ENCODE measurements around the gene SERPINA12.
"Not testable (repeated sequence)": the region's sequence is repeated elsewhere in the genome, so short reads cannot be mapped to it uniquely, and the experiment has no call there.

SERPINA12 gene

DNA sequence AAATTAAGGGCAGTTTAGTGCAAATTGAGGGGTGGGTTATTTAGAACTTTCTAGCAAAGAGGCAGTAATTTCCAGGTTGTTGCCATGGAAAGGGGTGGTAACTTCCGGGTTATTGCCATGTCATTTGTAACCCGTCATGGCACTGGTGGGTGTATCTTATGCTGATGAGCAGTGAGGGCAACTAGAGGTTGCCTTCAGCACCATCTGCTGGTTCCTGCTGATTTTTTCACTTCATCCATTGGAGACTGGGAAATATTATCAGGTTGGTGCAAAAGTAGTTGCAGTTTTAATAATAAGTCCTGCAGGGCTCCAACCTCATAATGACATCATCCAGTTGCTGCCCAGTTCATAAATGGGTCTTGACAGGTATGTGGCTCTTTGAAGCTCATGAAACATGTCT lies 27.6 kb upstream of the SERPINA12 start:
- peak; percentile 48 for DNase-seq (ENCODE audit: low spot score)

DNA sequence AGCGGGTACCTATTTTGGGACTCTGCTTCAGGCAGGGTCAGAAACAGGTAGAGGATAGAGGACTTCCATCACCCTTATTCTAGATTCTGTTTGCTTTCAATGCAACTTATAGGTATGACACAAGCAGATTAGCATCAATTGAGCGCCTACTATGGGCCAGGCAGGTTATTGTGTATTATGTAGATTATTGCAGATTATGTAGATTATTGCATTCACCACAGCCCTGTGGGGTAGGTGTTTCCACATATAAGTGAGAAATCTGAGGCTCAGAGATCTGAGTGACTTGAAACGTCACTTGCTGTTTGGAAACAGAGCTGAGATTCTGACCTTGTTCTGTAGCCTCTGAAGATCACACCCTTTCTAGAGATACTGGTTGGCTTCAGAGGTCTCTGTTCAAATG lies 26.2 kb upstream of the SERPINA12 start:
- DNase-seq (ENCODE audit: low spot score): no peak

DNA sequence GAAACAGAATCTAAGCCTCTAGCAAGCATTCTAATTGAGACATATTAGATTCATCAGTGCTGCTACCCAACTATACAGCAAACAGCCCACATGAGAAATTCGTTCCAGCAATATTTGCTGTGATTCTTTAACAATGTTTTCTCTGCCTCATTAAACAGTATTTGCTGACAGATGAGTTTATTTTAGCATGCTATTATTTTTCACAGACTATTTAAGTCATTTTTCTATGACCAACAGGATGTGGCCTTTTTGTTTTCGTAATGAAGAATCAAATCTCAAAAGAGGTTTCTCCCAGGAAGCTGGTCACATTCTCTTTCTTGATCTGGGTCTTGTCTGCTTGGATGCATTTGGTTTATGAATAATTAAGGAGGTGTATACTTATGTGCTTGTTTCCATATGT lies 23.2 kb upstream of the SERPINA12 start:
- no peak for DNase-seq (ENCODE audit: low spot score)

DNA sequence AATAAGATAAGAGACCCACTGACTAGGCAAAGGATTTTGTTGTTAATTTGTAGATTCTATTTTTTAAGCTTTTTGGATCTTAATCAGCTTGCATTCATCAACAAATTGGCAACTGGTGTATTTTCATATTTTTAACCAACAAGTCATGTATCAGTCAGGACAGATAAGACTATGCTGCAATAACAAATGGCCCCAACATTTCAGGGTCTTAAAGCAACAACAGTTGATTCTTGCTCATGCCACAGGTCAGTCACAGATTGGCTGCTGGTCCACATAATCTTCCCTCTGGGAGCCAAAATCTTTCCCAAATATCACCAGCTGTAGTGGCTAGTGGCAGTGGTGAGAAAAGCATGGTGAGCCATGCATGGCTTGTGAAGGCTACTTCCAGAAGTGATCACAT lies 21.9 kb upstream of the SERPINA12 start:
- no peak for DNase-seq (ENCODE audit: low spot score)

DNA sequence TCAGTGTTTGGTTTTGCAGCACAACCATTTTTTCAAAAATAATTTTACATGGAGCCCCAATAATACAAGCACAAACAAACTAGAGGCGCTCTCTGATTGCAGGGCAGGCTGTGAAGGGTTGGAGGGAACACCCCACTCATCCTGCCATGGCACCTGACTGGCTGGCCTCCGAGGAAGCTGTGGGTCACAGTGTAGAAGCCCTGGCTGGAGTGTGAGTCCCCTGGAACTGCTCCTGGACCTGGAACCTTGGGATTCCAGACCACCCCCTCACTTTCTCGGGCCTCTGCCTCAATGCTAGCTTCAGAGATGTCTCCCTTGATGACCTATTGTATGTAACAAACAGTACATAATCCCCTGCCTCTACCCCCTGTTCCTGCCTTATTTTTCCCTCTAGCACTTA lies 14.8 kb upstream of the SERPINA12 start:
- DNase-seq (ENCODE audit: low spot score): no peak

DNA sequence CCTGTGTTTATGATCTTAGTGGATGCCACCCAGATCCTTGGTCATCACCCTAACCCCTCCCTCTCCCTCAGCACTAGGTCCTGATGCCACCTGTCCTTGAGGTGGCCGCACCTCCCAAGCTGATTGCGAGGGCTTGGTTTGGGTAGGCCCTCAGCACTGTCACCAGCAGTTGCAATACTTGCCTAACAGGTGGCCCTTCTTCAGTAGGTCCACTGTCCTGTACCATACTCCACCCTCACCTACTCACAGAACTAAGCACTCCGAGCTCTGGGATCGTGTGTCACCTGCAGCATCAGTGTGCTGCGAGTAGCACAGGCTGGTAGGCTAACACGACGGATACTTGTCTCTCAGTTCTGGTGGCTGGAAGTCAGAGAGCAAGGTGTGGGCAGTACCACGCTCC lies 14.0 kb upstream of the SERPINA12 start:
- DNase-seq (ENCODE audit: low spot score): no peak

DNA sequence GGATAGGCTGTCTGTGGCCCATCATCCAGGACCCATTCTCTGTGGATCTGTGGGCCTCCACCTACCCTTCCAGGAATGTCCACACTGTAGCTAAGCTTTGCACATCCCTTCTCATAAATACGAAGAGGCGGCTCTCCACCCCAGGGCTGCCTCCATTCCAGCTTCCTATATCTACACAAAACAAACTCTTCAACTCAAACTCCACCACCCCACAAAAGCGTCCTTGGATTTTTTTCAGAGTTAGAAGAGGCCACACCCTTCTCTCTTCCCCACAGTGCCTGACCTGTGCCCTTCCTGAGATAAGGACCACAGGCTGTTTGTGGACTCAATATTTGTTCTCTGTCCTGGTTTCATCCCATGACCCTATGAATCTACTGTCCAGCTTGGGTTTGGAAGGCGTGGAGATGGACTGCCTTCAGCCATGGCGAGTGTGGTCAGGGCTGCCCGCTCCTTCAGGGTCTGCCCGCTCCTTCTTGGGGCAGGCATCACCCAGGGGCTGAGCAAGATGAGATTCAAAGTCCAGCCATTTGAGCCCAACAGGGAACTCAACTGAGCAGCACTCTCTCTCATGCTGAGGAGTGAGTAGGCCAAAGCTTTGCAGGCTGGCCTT lies 13.0 kb upstream of the SERPINA12 start:
- DNase-seq (ENCODE audit: low spot score): no peak

DNA sequence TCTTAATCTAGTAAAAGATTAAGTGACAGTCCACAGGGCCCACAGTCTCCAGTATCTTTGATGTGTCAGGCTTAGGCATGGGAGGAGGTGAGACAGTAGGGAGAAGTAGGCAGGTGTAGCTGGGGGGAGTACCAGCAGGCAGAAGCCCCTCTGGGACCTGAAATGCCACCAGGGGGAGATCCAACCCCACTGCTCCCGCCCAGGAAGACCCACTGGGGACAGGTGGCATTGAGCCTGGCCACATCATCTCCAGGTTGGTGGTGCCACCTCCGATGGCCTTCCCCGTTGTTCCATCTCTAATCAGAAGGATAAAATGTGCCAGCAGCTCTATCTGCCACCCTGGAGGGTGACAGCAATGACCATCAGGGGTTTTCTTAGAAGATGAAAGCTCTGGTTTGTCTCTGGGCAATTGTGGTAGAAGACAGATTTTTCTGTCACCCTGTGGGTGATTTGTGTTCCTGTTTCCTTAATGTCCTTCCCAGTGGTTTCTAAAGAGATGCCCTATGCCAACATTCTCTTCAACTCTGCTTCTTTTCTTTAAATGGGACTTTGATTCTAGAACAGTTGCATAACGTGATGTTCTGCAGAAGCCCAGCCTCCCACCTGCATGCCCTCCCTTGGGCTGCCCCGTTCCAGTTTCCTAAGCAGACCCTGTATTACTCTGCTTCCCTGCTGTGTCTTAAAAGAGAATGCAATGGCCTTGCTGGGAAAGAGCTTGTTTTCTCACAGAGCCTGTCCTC lies 12.3 kb upstream of the SERPINA12 start:
- DNase-seq (ENCODE audit: low spot score): no peak

DNA sequence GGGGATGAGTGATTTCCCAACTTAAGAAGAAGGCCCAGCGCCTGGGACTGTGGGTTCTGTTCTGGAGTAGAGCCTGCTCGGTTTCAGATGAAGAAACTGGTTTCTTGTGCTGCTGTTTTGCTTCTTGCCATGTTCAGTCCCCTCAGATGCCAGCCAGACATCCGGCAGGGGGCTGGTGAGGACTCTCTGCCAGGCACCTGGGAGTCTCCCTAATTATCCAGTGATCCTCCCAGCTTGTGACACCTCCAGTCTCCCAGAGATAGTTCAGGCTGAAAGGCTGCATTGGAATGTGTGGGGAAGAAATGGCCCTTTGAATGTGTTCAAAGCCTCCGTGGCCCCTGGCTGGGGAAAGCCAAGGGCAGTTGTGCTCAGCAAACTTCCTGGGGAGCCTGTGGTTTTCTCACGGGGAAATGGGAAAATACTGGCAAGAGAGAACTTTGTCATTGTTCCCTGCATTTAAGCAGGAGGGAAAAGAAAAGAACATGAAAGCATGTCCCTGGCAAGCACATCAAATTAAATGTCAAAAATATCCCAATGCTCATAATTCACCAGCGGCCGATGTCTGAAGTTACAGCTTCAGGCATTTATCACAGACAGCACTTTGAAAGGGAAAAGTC lies 8.5 kb upstream of the SERPINA12 start:
- peak; percentile 53 for DNase-seq (ENCODE audit: low spot score)

DNA sequence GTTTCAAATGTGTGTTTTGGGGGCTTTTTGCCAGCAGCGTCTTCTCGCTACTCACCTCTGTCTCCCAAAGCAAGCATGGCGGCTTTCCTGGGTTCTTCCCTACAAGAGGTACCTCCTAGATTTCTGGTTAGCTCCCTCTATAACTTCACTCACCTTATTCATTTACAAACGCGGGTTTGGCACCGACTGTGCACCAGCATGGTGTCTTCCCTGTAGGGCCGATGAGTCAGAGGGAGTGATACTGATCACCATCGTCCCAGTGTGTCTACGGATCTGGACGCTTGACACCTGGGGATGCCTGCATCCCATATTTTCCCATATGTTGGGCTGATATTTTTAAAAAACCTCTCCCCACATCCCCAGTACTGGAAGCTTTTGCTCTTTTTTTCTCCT lies 8.0 kb upstream of the SERPINA12 start:
- no peak for DNase-seq (ENCODE audit: low spot score)

DNA sequence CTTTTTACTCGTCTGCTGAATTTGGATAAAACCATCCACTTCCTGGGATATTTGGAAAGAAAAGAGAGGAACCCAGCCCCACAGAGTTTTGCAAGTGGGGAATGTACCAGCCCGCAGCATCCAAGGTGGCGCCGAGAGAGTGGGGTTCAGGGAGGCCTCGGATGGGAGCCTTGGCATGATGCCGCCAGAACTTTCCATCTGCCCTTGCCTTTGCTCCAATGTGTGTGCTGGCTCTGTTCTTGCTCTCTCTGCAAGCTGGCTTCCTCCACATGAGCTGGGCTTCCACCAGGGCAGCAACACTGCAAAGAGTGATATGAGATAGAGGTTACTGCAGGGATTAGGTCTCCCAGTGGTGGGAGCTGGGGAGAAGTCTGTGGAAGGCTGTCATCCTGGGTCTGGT lies 6.6 kb upstream of the SERPINA12 start:
- DNase-seq (ENCODE audit: low spot score): no peak

DNA sequence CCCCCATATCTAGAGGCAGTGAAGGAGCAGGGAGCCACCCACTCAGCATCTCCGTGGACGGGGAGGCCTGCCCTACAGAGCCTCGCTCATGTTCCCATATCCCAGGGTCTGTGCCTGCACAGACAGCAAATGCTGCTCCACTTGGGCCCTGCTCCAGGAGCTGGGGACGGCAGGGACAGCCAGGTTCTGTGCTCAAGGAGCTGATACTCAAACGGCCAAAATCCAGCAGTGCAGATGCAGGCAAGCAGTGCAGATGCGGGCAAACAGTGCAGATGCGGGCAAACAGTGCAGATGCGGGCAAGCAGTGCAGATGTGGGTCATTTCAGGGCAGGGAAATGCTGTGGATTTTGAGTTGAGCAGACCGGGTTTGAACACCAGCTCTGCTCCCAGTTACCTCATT lies 6.2 kb upstream of the SERPINA12 start:
- no peak for DNase-seq (ENCODE audit: low spot score)

DNA sequence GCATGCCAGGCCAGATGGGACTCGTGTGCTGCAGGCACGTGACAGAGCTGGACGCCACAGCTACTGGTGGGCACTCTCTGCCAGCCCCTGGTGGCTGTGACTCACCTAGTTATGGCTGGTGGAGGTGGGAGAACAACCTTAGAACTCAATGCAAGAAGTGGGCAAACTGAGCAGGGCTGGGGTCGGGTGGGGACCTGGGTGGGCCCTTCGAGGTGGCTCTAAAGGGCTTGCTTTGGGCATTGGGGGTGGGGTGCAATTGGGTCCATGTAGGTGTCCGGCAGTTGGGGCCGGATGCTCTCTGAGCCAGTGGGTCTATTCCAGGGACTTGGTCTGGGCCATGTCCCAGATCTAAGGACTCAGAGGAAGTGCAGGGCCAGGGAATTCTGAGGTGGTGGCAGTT lies 5.1 kb upstream of the SERPINA12 start:
- DNase-seq (ENCODE audit: low spot score): no peak

DNA sequence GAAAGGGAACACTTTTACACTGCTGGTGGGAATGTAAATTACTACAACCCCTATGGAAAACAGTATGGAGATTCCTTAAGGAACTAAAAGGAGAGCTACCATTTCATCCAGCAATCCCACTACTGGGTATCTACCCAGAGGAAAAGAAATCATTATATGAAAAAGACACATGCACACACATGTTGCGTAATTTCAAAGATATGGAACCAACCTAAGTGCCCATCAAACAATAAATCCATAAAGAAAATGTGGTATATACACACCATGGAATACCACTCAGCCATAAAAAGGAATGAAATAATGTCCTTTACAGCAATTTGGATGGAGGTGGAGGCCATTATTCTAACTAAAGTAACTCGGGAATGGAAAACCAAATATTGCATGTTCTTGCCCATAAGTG lies 1.2 kb upstream of the SERPINA12 start:
- DNase-seq (ENCODE audit: low spot score): not testable (repeated sequence)

DNA sequence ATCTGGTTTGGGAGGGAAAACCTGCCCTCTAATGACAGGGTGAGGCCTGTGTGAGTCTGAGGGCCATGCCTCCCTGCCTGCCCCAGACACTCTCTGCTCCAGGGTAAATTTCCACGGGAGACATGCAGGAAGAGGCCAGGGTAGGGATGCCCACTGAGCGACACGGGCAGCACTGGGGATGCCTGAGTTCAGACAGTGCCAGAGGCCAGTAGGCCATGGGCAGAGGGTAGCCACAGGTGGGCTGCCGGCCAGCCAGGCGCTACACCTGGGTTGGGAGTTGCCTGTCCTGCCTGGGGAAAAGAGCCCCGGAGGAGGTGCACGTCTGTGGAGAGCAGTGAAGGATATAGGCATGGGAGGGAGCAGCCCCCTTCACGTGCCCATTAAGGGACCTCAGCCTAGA lies 3.6 kb downstream of the SERPINA12 start:
- DNase-seq (ENCODE audit: low spot score): no peak

DNA sequence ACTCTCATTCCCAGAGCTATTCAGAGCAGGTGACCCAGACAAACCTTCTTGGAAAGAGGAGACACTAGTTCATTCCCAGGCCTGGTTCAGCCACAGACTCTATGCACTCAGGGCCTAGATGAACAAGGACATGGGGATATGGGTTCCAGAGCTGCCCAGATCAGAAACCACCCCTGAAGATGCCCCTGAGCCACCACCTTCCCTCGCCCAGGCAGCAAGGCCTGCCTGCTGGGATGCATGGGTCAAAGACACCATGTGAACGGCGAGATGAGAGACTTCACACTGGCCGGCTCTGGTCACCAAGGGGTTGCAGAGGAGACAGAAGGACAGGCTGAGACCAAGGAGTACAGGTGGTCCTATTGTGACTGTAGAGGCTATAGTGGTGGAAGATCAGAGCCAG lies 4.1 kb downstream of the SERPINA12 start:
- DNase-seq (ENCODE audit: low spot score): no peak

DNA sequence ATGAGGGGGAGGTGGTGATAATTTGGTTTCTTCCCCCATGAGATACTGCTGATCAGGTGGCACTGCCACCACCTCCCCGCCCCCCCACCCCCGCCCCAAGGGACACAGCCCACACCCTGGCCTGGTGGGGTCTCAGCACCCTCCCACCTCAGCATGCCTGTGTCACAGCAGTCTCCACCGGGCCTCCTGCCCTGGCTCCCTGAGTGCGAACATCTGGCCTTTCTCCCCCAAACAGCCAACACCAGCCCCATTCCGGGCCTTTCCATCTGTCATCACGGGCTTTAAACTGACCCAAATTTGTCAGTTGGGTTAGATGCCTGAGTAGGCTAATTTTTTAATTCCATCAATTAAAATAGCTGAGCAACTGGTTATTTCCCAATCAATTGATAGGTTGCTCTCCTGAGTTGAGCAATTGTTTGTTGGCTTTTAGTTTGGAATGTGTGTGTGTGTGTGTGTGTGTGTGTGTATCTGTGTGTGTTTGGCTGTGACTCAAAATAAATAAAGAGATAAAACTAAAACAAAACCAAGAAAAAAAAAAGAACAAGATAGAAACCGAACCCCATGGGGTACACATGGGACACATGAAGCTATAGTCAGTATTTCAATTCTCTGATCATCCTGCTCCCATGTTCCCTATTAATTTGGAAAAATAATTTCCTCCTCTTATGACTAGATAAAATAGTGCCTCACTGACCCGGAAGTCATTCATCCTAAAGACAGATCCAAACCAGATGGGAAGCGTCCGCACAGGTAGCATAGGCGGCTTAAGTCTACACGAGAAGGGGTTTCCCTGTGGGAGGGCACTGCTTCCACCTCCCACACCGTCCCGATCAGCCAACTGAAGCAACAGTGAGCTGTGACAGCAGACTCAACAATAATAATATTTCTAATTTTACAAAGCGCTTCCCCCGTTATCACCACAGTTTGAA lies 7.4 kb downstream of the SERPINA12 start:
- DNase-seq (ENCODE audit: low spot score): no peak

DNA sequence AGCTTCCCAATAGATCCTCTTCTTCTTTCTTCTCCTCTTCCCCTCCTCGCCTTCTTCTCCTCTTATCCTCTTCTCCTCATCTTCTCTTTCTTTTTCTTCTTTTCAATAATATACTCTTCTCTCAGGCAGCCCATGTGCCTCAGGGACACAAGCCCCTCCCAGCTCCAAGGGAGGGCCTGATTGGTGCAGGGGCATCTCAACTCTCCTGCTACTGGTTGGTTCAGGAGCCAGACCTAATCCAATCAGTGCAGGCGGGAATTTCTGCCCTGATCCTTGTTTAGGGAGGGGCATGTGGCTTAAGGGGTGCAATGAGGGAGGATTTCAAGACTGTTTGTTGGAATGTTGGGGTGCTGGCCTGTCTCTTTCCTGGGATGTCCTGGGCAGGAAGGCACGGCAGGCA lies 9.0 kb downstream of the SERPINA12 start:
- DNase-seq (ENCODE audit: low spot score): no peak

DNA sequence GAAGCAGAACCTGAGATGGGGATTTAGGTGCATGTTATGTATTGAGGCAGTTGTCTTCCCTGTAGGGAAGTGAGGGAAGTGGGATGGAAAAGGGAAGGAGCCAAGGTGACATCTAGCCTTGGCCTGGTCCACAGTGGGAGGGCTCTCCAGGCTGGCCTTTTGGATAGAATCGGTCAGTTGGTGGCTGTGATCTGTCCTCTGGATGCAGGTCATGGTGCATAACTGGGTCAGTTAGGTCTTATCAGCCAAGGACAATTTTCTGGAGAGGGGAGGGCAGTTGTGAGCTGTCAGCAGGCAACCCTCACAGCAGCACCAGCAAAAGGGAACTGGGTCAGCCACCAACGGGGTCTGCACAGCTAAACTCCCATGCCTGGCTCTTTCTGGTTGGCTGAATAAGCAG lies 9.6 kb downstream of the SERPINA12 start:
- no peak for DNase-seq (ENCODE audit: low spot score)

DNA sequence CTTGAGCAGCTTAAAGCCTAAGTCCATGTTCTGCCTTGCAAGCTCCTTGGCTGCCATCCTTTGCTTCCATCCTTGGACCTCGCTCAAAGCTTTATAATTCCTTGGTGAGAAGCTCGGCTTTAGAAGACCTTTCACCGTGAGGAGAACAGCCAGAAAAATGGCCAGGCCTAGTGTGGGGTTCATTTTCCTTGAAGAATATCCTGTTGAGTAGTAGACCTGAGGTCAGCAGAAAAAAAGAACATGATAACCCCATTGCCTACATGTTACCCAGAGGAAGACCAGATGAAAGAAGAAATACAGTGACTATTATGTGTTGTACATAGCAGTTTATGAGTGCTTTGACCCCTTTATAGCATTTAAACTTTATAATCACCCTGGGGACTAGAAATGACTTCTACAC lies 11.1 kb downstream of the SERPINA12 start:
- DNase-seq (ENCODE audit: low spot score): no peak

DNA sequence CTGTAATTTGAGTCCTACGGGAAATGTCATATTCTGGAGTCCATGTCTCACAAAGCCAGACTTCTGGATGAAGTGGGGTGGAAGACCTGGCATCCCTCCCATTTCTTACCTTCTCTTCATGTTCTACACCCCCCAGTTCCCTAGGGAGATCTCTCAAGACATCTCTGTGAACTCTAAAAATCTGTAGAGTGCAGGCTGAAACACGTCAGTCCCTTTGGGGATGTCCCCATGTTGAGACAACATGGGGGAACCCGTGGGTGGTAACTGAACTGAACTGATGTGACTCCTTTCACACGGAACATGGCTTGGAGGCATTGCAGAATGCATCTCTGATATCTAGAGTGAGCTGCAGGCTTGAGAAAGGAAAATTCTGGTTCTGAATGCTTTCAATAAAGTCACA lies 15.2 kb downstream of the SERPINA12 start:
- no peak for DNase-seq (ENCODE audit: low spot score)

DNA sequence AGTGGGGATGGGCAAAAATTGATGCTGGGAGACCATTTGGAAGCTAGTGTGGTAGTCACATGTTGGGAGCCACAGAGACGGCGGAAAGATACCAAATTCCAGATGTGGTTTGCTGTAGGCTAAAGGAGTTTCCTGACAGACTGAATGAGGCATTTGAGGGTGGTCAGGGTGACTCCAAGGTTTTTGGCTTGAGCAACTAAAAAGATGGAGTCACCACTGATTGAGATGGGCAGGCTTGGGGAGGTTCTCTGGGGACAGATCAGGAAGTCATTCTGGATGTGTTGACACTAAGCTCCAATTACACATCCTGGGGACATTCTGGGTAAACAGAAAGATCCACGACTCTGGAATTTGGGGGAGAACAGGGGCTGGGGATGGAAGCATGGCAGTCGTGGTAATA lies 17.8 kb downstream of the SERPINA12 start:
- no peak for DNase-seq (ENCODE audit: low spot score)

DNA sequence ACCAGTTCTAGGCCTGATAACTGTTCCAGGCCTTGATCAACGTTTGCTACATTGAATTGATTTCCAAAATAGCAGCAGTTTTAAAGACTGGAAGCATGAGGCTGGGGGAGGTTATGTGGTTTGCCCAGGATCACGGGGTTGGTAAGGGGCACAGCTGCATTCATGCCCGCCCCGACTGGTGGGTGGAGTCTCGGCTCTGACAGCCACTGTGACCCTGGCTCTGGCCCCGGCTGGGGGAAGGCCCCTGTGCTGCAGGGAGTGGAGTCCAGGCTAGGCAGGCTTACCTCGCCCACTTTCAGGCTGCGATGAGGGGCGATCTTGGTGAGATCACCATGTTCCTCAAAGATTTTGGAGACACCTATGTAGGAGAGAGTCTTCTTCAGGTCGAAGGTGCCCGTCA lies 19.9 kb downstream of the SERPINA12 start:
- no peak for DNase-seq (ENCODE audit: low spot score)
